Adrenal gland (tissue), 12 donors: ENCODE data around the gene AMPD2. TPM values are rescaled to one million over a fixed set of nuclear protein-coding genes. Genes with fewer than 3 reads are reported as not detected.

ENCODE experiments used
- DNase-seq, 7 donors: peaks; one replicate each; pipeline ENCODE4 v3.0.0-alpha.2; 2019 to 2020
- H3K27ac ChIP-seq, 5 donors: fragments of 200-600 bp; sonication (generic) in 4 of 5; 1 replicate in 3 of 5; 2 replicates in 2 of 5; pipeline versions ENCODE4 v1.5.1 to v1.8.0; 2016 to 2020; ENCODE audit warnings: mild to moderate bottlenecking in 1 of 5
- H3K27me3 ChIP-seq: fragments of 200-600 bp; 2 replicates; pipeline ENCODE4 v1.8.0; 2021
- H3K36me3 ChIP-seq, 2 donors: fragments of 200-600 bp; replicated peaks in 1 of 2; 1 replicate in 1 of 2; 2 replicates in 1 of 2; pipeline versions ENCODE4 v1.5.1 to v1.8.0; 2018 to 2022
- H3K4me1 ChIP-seq, 2 donors: fragments of 200-600 bp; replicated peaks in 1 of 2; 1 replicate in 1 of 2; 2 replicates in 1 of 2; pipeline versions ENCODE4 v1.5.1 to v1.8.0; 2018 to 2021
- H3K4me3 ChIP-seq, 4 donors: fragments of 200-600 bp; sonication (generic) in 3 of 4; one replicate each; pipeline ENCODE4 v1.5.1; 2016 to 2018
- H3K9me3 ChIP-seq, 3 donors: fragments of 200-600 bp; sonication (generic) in 1 of 3; replicated peaks in 1 of 3; 1 replicate in 2 of 3; 2 replicates in 1 of 3; pipeline versions ENCODE4 v1.5.1 to v1.8.0; 2016 to 2021
- POLR2A ChIP-seq, 2 donors: fragments of 450-650 bp; IDR thresholded peaks; one replicate each; pipeline ENCODE4 v1.6.1; 2017; ENCODE audit warnings: antibody characterized with exemption in 2 of 2, mild to moderate bottlenecking in 2 of 2, moderate library complexity in 1 of 2
- WGBS, 4 donors: extraction: QIAGEN DNeasy Blood & Tissue Kit in 2 of 4; methylation state at CpG; one replicate each; pipeline versions ENCODE4 v1.1.5 to v1.1.7; 2013 to 2017; 5-methylcytosine and 5-hydroxymethylcytosine counted together
- intact Hi-C, 2 donors: fragments of 100-400 bp; cut with DNase I; formaldehyde crosslinking; loops; one replicate each; pipeline versions ENCODE4 v1.14.1 to v1.15.0; 2022 to 2023
- polyA plus RNA-seq, 3 donors: library from polyadenylated mRNA; stranded (reverse); fragments of 200-250 nt in 2 of 3; fragments of 350-450 nt in 1 of 3; fragmentation: Illumina TruSeq in 1 of 3; extraction: RNeasy Lipid Tissue Mini Kit (QIAGEN cat#74804) in 1 of 3; gene quantifications; one replicate each; pipeline ENCODE4 v1.2.3, GENCODE V29; 2013 to 2014
- total RNA-seq, 9 donors: library from RNA; depleted of rRNA in 4 of 9; stranded (reverse); fragments of >200 nt in 4 of 9; fragments of 120-200 nt in 1 of 9; fragmentation: NEBNext Ultra II Directional in 1 of 9; extraction: Animal tissue kit (Norgen Biotek cat#: 25700) in 1 of 9; gene quantifications; one replicate each; pipeline versions ENCODE4 v1.1.0 to v1.2.4, GENCODE V29; 2013 to 2023
- TF ChIP-seq, protein P1 (sequence below), 6 experiments: fragments of 450-650 bp in 4 of 6; fragments of 200-600 bp in 2 of 6; sonication (generic) in 1 of 6; IDR thresholded peaks; 1 replicate in 5 of 6; 2 replicates in 1 of 6; pipeline versions ENCODE4 v1.5.1 to v1.8.0; 2016 to 2021; ENCODE audit warnings: antibody characterized with exemption in 6 of 6, mild to moderate bottlenecking in 2 of 6, moderate library complexity in 1 of 6
- donor health status: healthy with polysubstance abuse.
- donor health status: Bipolar disorder and iron deficiency.
- donor health status: DM: yes; HTN: yes; CAD: no.
- donor health status: DM: no; HTN: no; CAD: no.
- donor health status: DM: no; HTN: no; CAD: no.
- donor health status: DM: yes; HTN: yes; CAD: no.

AMPD2 gene
- total and polyA plus RNA-seq, 12 donors: 28.4 to 170 (median 69.2) TPM

DNA sequence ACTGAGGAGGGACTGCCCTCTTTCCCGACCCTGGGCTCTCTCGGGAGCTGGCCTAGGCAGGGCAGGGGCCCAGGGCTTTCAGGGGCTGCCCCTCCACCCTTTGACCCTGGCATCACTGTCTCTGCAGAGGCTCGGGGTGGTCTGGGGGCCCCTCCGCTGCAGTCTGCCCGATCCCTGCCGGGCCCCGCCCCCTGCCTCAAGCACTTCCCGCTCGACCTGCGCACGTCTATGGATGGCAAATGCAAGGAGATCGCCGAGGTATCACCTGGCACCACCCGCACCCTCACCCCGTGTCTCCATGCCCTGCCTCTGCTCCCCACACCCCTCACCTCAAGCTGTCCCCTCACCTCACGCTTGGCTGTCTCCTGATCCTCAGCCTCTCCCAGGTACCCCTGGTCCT, 5.5 kb downstream of the AMPD2 start:
- TF ChIP-seq POLR2A (IDR thresholded peaks at IDR 0.05): no peak
- TF ChIP-seq, protein P1, sequence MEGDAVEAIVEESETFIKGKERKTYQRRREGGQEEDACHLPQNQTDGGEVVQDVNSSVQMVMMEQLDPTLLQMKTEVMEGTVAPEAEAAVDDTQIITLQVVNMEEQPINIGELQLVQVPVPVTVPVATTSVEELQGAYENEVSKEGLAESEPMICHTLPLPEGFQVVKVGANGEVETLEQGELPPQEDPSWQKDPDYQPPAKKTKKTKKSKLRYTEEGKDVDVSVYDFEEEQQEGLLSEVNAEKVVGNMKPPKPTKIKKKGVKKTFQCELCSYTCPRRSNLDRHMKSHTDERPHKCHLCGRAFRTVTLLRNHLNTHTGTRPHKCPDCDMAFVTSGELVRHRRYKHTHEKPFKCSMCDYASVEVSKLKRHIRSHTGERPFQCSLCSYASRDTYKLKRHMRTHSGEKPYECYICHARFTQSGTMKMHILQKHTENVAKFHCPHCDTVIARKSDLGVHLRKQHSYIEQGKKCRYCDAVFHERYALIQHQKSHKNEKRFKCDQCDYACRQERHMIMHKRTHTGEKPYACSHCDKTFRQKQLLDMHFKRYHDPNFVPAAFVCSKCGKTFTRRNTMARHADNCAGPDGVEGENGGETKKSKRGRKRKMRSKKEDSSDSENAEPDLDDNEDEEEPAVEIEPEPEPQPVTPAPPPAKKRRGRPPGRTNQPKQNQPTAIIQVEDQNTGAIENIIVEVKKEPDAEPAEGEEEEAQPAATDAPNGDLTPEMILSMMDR (IDR thresholded peaks at IDR 0.05): no peak
- 82 to 86% (median 83%) methylated on average over 9 to 16 of the region's 16 CpGs for WGBS, 4 donors
- H3K9me3 ChIP-seq: no peaks in the 10 kb centered on the region
- peaks cover 0 to 43% of the 10 kb centered on the region in 2 donors for H3K36me3 ChIP-seq
- intact Hi-C loops: loop anchor here (5.0 kb wide), 2 partner anchors 78 to 83 kb away; partner anchors contain the start of gene GNAI3 (in 1 of the 2)
- peaks cover 12 to 42% of the 10 kb centered on the region in 2 donors for H3K4me1 ChIP-seq
- peak overlapping the region in 2 of 5 donors; percentile 41 to 59 for H3K27ac ChIP-seq
- no peaks in the 10 kb centered on the region for H3K27me3 ChIP-seq
- peak in 1 of 7 donors; percentile 20 for DNase-seq
- no peak overlapping the region for H3K4me3 ChIP-seq

GRCh38 chr1:109625601-109626560, 6.2 kb downstream of the AMPD2 start:
- Histone ChIP-seq H3K9me3 (no peaks in the 10 kb centered on the region), H3K4me1 (peaks cover 12 to 42% of the 10 kb centered on the region in 2 donors), H3K27me3 (no peaks in the 10 kb centered on the region), H3K27ac (peak overlapping the region in 2 of 5 donors; percentile 41 to 59), H3K36me3 (peaks cover 0 to 47% of the 10 kb centered on the region in 2 donors), H3K4me3 (no peak overlapping the region)
- 76 to 81% (median 79%) methylated on average over 26 to 32 of the region's 32 CpGs for WGBS, 4 donors
- peak in 3 of 7 donors; percentile 8 to 62 (median 21) for DNase-seq
- TF ChIP-seq POLR2A (IDR thresholded peaks at IDR 0.05): no peak
- TF ChIP-seq, protein P1 (IDR thresholded peaks at IDR 0.05): no peak
- intact Hi-C loops: loop anchor here (5.0 kb wide), 2 partner anchors 79 to 84 kb away; partner anchors contain the start of gene GNAI3 (in 1 of the 2)

DNA sequence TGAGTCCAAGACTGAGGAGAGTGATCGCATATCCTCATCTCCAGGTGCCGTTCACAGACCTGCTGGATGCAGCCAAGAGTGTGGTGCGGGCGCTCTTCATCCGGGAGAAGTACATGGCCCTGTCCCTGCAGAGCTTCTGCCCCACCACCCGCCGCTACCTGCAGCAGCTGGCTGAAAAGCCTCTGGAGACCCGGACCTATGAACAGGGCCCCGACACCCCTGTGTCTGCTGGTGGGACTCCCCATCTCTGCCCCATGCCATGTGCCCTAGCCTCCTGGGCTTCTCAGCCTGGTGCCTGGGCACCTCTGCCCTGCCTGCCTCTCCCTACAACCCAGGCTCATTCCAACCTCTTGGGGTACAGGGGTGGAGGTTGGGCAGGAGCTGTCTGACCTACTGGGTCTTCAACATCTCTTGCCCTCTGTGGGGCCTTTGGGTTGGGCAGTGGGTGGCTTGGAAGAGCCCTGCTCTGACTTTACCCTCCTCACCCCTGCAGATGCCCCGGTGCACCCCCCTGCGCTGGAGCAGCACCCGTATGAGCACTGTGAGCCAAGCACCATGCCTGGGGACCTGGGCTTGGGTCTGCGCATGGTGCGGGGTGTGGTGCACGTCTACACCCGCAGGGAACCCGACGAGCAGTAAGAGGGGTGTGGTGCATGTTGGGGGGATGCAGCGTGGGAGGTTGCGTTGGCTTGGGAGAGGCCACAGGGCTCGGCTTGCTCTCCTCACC, 7.2 kb downstream of the AMPD2 start:
- H3K36me3 ChIP-seq: peaks cover 0 to 53% of the 10 kb centered on the region in 2 donors

More for the DNA sequence above, 7.2 kb downstream of the AMPD2 start:
- Histone ChIP-seq H3K27ac (no peak overlapping the region), H3K27me3 (no peaks in the 10 kb centered on the region), H3K4me3 (no peak overlapping the region), H3K9me3 (no peaks in the 10 kb centered on the region), H3K4me1 (peaks cover 3 to 32% of the 10 kb centered on the region in 2 donors)
- TF ChIP-seq, protein P1 (IDR thresholded peaks at IDR 0.05): no peak
- TF ChIP-seq POLR2A (IDR thresholded peaks at IDR 0.05): no peak
- WGBS, 4 donors: 89 to 96% (median 93%) methylated on average over 7 to 21 of the region's 21 CpGs
- DNase-seq: no peak
- intact Hi-C loops: loop anchor here (5.0 kb wide), 2 partner anchors 80 to 85 kb away; partner anchors contain the start of gene GNAI3 (in 1 of the 2)
